MV-4-11 (cell line): ENCODE results near the gene PANX2.
A peak's percentile ranks its signal among the peaks of the same experiment; 100 is the strongest.
"Not testable (repeated sequence)": the region's sequence is repeated elsewhere in the genome, so short reads cannot be mapped to it uniquely, and the experiment has no call there.

Experiments used
- DNase-seq: peaks from one replicate; lab custom pipeline; 2025; lab: John Stamatoyannopoulos, UW

PANX2 gene

DNA sequence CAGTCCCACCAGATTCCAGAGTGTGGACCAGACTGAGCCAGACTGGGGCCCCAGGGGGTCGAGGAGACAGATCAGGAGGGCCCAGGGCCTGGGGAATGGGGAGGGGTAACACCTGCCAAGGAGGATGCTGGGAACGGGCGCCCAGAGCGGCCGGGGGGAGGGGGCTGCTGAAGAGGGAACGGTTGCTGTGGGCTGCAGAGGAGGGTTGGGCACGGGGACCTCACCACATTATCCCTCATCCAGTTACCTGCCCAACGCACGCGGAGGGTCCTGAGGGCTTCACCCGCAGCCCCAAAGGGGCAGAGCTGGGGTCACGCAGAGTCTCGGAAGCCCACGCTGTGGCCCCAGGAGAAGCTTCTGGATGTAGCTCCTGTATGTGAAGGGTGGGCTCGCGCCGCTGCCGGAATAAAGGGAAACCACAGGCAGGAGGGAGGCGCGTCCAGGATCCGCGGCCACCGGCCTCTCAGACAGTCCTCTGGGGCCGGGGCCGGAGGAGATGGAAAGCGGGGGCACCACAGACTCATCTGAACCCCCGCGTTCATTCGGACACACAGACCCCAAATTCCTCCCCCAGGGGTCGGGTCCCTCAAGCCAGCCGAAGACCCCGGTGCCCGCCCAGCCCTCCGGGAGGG lies 29.4 kb downstream of the PANX2 start:
- DNase-seq = no peak

DNA sequence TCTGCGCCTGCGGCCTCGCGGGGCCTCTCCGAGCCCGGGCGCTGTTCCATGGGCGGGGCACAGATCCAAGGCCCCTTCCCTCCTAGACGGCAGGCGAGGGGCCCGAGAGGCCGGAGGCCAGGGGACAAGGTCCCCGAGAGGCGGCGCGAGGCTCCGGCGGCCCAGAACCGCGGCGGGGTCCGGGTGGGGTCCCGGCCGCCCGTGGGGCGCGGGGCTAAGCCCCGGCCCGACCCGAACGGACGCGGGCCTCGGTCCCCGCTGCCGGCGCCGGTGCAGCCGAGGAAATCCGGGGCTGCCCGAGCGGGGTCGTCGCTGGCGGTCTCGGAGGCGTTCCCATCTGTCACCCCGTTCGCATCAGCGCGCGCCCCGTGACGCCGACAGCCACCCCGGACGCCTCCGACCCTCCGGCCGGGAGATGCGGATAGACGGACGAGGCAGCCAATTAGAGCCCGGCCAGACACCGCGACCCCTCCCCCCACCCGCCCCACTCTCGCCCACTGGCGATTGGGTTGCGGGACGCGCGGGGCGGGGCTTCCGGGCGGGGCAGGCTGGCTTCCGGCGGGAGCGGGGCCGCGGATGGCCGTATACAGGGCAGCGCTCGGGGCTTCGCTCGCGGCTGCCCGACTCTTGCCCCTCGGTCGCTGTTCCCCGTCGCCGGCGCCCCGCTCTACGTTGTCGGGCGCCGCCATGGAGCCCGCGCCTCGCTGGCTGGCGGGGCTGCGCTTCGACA lies 30.1 kb downstream of the PANX2 start, which contains the start of gene SELENOO:
Gene SELENOO (plus strand): TSS at position 551 of the 730 bp plus-strand sequence. CDS start 26 bp downstream, at position 577.
- DNase-seq = peak; percentile 84

DNA sequence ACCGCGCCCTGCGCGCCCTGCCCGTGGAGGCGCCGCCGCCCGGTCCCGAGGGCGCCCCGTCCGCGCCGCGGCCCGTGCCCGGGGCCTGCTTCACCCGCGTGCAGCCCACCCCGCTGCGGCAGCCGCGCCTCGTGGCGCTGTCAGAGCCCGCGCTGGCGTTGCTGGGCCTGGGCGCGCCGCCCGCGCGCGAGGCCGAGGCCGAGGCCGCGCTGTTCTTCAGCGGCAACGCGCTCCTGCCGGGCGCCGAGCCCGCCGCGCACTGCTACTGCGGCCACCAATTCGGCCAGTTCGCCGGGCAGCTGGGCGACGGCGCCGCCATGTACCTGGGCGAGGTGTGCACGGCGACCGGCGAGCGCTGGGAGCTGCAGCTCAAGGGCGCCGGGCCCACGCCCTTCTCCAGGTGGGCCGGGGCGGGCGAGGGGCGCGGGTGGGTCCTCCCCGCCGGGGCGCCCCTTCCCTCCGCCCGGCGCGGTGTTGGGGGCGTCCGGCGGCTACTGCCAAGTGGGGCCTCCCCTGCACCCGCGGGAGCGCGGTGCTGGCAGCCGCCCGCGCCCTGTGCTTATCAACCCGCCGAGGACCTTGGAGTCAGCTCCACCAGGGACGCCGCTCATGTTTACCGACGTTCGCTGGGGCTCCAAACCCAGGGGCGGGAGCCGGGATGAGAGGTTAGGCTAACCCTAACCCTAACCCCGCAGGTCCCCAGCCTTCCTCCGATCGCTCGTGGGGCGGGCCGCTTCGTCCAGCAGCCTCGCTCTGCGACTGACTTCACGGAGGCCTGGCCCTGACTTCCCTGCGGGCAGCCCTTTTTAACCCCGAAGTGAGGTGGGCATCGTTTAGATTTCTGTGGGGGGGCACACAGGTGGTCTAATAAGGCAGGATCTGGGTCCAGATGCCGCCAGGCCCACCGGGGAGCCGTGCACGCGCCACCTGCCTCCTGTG lies 30.9 kb downstream of the PANX2 start:
- no peak for DNase-seq

DNA sequence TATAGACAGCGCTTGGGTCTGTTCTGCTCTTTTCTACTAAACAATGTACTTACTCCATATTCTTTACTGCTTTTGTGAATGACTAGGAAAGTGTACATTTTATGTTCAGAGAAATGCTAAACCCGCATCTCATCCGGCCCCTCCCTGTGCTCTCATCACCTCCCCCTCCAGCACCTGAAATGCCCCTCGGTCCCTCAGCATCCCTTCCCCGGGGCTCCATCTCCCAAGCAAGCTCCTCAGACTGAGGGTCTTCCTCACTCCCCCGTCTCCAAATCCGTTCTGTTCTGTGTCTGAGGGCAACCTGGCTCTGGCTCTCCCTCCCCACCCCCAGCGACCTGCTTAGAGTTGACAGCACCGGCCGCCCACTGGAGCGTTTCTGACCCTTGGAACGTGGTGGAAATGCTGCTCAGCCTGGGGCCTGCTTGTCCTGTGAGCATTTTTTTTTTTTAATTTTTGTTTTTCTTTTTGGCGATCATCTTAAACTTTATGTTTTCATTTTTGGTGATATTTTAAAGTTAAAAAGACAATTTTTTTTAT lies 31.7 kb downstream of the PANX2 start:
- no peak for DNase-seq

DNA sequence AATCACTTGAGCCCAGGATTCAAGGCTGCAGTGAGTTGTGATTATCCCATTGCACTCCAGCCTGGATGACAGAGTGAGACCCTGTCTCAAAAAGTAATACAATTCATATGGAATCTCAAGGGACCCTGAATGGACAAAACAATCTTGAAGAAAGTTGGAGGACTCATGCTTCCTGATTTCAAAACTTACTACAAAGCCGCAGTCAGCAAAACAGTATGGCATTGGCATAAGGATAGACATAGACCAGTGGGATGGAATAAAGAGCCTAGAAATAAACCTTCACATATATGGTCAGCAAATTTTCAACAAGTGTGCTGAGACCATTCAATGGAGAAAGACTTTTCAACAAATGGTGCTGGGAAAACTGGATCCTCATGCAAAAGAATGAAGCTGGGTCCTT lies 32.8 kb downstream of the PANX2 start:
- DNase-seq = no peak

DNA sequence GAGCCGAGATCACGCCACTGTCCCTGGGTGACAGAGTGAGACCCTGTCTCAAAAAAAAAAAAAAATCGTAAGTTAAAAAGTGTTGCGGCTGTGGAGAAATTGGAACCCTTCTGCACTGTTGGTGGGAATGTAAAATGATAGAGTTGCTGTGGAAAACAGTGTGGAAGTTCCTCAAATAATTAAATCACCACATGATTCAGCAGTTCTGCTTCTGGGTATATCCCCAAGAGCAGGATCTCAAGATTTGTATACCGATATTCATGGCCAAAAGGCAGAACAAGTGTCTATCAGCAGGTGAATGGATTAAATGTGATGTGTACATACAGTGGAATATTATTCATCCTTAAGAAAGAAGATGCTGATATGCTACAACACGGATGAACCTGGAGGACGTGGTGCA lies 34.0 kb downstream of the PANX2 start:
- DNase-seq = no peak

DNA sequence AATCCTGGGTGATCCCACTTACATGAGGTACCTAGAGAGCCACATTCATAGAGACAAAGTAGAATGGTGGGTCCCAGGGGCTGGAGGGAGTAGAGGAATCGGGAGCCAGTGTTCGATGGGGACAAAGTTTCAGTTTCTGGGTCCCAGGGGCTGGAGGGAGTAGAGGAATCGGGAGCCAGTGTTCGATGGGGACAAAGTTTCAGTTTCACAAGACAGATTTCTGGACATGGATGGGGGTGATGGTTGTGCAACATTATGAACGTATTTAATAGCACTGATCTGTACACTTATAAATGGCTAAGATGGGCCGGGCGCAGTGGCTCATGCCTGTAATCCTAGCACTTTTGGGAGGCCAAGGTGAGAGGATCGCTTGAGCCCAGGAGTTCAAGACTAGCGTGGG lies 34.5 kb downstream of the PANX2 start:
- DNase-seq = not testable (repeated sequence)

DNA sequence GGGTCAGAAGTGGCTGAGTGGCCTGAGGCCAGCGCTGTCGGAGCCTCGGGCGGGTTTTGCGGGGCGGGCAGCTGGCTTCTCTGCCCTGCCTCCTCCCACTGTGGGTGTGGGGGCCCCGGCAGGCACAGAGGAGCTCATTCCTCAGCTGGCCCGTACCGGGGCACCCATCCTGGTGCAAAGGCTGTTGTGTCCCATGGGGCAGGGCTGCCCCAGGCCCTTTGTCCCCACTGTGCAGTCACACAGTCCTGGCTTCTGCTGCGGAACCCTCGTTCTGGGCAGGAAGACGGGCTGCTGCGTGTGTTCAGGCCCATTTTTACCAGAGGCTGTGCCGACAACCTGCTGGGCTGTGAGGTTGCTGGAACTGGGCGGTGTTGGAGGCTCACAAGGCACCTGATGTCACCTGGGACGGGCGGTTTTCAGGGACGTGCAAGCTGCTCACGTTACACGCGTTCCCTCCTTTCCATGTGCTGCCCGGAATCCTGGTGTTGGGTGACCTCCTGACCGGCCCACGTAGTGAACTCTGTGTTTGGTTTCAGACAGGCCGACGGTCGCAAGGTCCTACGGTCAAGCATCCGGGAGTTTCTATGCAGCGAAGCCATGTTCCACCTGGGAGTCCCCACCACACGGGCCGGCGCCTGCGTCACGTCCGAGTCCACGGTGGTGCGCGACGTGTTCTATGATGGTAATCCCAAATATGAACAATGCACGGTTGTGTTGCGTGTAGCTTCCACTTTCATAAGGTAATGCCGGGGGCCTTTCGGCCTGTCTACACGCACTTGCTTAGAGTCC lies 35.4 kb downstream of the PANX2 start:
- DNase-seq = no peak

DNA sequence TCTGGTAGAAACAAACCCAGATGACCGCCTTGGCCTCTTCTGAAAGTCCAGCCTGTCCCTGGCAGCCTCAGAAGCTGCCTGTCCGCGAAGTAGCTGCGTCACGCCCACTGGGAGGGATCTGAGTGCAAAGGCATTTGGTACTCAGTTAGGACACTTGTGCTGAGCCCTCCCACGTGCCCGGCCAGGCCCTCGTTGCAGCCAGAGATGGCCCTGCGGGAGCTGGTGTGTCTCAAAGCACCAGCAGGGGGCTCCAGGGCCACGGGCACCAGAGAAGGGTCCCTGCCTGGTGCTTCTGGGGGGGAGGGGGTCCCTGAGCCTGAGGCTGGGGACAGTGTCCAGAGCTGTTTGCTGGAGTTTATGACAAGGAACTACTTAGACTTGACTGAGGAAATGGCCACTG lies 36.1 kb downstream of the PANX2 start:
- no peak for DNase-seq

DNA sequence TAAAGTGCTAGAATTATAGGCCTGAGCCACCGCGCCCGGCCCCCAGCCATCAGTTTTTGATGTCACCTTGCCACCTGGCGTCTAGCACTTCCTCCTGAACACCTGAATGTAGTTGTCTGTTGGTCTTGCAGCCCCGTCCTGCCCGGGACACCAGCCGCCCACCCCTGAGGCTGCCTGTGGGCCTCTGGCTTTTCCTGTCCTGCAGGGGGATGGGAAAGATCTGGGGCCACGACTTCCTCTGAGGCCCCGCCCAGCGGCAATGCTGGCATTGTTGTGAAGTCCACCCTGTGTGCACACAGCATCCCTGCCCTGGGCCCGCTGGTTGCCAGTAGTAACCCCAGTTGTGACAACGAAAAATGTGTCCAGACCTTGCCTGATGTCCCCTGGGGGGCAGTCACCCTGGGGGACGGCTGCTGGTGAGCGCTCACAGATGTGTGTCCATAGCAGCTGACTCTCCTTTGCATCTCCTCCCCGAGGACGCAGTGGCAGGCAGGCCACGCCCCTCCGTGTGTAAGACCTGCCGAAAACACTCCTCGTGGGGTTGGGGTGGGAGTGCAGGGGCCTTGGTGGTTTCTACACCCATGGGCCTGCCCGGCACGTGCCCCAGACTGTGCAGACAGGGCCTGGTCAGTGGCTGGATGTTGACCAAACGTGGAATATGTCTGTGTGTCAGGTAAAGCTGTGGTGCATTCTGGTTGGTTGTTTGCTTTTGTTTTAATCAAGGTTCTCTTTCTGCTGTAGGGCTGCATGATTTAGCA lies 37.0 kb downstream of the PANX2 start:
- no peak for DNase-seq

DNA sequence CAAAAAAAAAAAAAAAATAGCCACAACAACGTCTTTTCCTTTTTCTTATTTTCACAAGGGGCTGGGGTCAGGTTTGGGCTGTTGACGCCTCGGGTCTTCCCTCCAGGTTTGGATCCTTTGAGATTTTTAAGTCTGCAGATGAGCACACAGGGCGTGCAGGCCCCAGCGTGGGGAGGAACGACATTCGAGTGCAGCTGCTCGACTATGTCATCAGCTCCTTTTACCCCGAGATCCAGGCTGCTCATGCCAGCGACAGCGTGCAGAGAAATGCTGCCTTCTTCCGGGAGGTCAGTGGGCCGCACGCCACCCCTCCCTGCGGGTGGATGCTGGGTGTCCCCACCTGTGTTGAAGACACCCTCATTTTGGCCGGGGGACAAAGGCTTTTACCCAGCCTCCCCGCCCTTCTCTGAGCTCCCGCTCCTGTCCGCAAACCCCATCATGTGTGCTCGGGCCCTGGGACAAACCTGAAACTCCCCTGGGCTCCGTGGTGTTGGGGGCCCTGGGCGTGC lies 38.0 kb downstream of the PANX2 start:
- no peak for DNase-seq

DNA sequence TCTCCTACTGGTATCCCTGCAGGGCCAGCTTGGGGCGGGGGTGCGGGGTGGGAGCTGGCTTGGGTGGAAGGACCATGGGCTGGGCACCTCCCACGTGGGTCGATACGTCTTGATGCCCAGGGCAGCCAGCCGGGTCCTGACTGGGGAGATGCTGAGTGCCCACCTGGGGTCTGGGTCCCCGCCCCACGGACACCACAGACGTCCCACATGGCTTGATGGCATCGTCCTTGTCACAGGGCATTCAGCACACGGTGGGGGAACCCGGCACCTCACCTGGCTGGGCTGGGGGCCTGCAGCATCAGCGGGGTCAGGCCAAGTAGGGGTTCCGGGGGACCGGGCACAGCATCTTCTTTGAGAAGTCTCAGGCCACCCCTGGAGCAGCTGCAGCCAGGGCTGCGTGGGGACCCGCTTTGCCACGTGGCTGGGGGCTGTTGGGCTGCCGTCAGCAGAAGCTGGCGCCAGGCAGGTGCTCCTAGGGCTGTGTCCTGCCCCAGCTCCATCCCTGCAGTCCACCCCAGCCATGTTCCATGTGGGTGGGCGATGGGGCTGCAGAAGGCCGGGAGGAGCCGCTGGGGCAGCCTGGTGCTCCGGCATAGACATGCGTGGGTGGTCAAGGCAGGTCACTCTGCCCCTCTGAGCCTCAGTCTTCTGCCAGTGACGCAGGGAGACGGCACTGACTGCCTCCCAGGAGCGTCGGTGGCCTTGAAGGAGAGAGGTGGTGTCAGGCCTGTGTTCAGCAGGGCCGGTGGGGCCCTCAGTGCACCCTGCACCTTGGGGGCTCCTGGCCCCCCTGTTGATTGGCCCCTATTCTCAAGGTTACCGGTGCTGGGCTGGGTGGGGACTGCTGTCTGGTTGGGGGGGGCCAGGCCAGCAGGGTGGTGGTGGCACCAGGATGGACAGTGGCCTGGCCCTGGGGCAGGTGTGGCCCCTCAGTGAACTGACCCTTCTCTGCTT lies 38.7 kb downstream of the PANX2 start:
- DNase-seq = no peak

DNA sequence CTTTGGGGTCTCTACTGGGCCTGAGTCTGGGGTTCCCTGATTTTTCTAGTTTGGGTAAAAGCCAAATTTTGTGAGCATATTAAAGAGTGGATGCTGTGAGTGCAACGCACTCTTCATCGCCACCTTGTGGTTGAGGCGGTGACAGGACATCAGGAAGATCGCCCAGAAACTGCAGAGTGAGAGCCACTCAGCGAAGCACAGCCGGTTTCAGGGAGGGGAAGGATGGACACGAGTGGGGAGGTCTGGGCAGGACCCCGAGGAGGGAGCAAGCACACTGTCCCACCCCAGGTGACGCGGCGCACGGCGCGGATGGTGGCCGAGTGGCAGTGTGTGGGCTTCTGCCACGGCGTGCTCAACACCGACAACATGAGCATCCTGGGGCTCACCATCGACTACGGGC lies 39.4 kb downstream of the PANX2 start:
- peak; percentile 49 for DNase-seq

DNA sequence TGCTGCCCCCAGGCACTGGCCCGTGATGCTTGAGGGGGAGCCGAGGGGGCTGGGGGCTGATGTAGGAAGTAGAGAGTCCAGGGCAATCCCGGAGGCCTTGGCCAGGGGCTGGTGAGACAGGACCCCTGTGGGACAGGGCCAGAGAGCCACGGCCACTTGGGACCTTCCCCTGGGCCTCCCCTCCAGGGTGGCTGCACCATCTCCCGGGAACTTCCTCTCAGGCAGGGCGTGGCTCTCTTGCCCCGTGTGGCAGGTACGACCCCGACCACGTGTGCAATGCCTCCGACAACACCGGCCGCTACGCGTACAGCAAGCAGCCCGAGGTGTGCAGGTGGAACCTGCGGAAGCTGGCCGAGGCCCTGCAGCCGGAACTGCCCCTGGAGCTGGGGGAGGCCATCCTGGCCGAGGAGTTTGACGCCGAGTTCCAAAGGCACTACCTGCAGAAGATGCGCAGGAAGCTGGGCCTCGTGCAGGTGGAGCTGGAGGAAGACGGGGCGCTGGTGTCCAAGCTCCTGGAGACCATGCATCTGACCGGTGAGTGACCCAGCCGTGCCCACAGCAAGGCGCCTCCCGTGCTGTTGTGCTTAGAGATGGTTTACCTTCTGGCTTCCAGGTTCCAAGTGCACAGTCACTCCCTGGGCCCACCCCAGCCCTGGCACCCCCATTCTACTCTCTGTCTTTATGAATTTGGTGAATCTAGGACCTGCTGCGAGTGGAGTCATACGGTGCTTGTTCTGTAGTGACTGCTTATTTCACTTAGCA lies 40.0 kb downstream of the PANX2 start:
- no peak for DNase-seq

DNA sequence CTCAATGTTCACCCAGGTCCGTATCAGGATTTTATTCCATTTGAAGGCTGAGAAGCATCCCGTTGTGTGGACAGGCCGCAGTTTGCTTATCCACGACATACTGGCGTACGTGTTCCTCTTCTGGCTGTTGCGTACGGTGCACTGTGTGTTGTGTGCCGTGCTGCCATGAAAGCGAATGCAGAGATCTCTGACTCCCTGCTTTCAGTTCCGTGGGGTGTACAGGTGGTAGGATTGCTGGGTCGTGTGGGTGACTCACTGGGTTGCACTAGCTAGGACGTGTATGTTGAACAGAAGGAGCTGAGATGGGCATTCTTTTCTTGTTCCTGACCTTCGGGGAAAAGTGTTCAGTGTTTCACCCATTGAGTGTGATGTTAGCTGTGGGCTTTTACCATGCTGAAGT lies 40.6 kb downstream of the PANX2 start:
- DNase-seq = peak; percentile 19

DNA sequence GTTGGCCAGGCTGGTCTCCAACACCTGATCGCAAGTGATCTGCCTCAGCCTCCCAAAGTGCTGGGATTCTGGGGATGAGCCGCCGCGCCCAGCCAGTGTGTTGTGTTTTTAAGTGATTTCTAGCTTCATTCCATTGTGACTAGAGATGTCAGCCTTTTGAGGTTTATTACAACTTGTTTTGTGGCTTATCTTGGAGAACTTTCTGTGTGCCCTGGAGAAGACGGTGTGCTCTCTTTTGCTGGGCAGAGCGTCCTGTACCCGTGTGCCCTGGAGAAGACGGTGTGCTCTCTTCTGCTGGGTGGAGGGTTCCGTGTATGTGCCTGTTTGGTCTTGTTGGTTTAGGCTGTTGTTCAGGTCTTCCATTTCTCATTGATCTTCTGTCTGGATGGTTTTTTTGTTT lies 42.7 kb downstream of the PANX2 start:
- no peak for DNase-seq

DNA sequence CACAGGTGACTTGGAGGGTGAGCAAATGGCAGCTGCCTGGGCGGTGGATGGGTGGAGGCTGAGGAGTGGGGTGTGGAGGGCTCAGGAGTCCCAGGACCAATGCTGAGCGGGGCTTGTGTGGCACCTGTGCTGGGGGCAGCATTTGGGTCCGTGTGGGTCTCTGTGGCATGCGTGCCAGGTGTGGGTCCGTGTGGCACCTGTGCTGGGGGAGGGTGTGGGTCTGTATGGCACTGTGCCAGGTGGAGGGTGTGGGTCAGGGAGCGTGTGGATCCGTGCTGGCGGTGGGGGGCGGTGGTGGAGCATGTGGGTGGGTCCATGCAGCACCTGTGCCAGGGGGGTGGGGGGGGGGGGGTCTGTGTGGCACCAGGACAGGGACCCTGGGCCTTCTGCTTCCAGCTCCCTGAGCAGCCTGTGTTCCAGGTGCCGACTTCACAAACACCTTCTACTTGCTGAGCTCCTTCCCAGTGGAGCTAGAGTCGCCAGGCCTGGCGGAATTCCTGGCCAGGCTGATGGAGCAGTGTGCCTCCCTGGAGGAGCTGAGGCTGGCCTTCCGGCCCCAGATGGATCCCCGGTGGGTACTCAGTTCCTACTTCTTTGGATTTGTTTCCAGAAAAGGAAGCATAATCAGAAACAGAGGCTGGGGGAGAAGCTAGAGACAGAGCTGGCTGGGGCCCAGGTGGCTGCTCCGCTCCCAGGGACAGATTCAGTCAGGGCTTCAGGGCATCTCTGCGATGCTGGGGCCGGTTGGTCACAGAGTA lies 44.9 kb downstream of the PANX2 start:
- DNase-seq = no peak
